ENCODE results near the gene RMI1. TPM values are rescaled to one million over a fixed set of nuclear protein-coding genes. Genes with fewer than 3 reads are reported as not detected.

The RMI1 gene
- total and polyA plus RNA-seq, 10 of the 15 experiments (the other 5 are each of a cell fraction or from before 2014, with no cell fraction given), result 3.6 to 34.1 (median 16.1) TPM

- TF ChIP-seq EED (IDR thresholded peaks at IDR 0.05; ENCODE audit: low read depth), result peak; percentile 36; the same call in 1 of the 2 replicates
- TF ChIP-seq, protein P1, sequence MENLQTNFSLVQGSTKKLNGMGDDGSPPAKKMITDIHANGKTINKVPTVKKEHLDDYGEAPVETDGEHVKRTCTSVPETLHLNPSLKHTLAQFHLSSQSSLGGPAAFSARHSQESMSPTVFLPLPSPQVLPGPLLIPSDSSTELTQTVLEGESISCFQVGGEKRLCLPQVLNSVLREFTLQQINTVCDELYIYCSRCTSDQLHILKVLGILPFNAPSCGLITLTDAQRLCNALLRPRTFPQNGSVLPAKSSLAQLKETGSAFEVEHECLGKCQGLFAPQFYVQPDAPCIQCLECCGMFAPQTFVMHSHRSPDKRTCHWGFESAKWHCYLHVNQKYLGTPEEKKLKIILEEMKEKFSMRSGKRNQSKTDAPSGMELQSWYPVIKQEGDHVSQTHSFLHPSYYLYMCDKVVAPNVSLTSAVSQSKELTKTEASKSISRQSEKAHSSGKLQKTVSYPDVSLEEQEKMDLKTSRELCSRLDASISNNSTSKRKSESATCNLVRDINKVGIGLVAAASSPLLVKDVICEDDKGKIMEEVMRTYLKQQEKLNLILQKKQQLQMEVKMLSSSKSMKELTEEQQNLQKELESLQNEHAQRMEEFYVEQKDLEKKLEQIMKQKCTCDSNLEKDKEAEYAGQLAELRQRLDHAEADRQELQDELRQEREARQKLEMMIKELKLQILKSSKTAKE (IDR thresholded peaks at IDR 0.05; ENCODE audit: low read depth, poor library complexity, severe bottlenecking), result no peak
- 0 out of 4 replicates have a peak, but pooled peaks of 1 of the 2 experiments have one; percentile 0 for TF ChIP-seq BHLHE40 (IDR thresholded peaks at IDR 0.05; ENCODE audit: borderline replicate concordance in 1 of 2, low read depth in 2 of 2, low read length in 1 of 2)
- peak; percentile 76 for TF ChIP-seq GABPA (IDR thresholded peaks at IDR 0.05; ENCODE audit: low read depth)
- TF ChIP-seq NBN (IDR thresholded peaks at IDR 0.05), result peak; percentile 15; the same call in 1 of the 2 replicates
- TF ChIP-seq, protein P2, sequence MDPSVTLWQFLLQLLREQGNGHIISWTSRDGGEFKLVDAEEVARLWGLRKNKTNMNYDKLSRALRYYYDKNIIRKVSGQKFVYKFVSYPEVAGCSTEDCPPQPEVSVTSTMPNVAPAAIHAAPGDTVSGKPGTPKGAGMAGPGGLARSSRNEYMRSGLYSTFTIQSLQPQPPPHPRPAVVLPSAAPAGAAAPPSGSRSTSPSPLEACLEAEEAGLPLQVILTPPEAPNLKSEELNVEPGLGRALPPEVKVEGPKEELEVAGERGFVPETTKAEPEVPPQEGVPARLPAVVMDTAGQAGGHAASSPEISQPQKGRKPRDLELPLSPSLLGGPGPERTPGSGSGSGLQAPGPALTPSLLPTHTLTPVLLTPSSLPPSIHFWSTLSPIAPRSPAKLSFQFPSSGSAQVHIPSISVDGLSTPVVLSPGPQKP (IDR thresholded peaks at IDR 0.05; ENCODE audit: low read depth, low read length), result peak; percentile 73; the same call in 1 of the 2 replicates
- no peak for TF ChIP-seq SIN3A (IDR thresholded peaks at IDR 0.05; ENCODE audit: low read depth, low read length)
- TF ChIP-seq POLR2A (IDR thresholded peaks at IDR 0.05; ENCODE audit: low read depth, low read length), result peak; percentile 77
- no peak for TF ChIP-seq TARDBP (IDR thresholded peaks at IDR 0.05; ENCODE audit: borderline replicate concordance)
- TF ChIP-seq ZNF24 (IDR thresholded peaks at IDR 0.05), result no peak
- TF ChIP-seq LARP7 (IDR thresholded peaks at IDR 0.05), result no peak; the same call in 1 of the 2 replicates
- TF ChIP-seq STAT3 (IDR thresholded peaks at IDR 0.05; ENCODE audit: low read depth, low read length), result no peak
- no peak for TF ChIP-seq TBL1XR1 (IDR thresholded peaks at IDR 0.05; ENCODE audit: low read depth, low read length)
- TF ChIP-seq JUNB (IDR thresholded peaks at IDR 0.05), result no peak
- TF ChIP-seq, protein P3, sequence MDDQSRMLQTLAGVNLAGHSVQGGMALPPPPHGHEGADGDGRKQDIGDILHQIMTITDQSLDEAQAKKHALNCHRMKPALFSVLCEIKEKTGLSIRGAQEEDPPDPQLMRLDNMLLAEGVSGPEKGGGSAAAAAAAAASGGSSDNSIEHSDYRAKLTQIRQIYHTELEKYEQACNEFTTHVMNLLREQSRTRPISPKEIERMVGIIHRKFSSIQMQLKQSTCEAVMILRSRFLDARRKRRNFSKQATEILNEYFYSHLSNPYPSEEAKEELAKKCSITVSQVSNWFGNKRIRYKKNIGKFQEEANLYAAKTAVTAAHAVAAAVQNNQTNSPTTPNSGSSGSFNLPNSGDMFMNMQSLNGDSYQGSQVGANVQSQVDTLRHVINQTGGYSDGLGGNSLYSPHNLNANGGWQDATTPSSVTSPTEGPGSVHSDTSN (IDR thresholded peaks at IDR 0.05; ENCODE audit: insufficient replicate concordance, low read depth, low read length), result no peak
- no peak for TF ChIP-seq HDGF (IDR thresholded peaks at IDR 0.05)
- no peak for TF ChIP-seq SMARCA5 (IDR thresholded peaks at IDR 0.05)
- peak in 1 of 2 experiments; percentile 25; a peak in 1 of 3 replicates for TF ChIP-seq EGR1 (IDR thresholded peaks at IDR 0.05; ENCODE audit: borderline replicate concordance in 1 of 2, low read depth in 2 of 2, low read length in 2 of 2)
- peak; percentile 4; the same call in 1 of the 2 replicates for TF ChIP-seq BACH1 (IDR thresholded peaks at IDR 0.05; ENCODE audit: borderline replicate concordance)
- TF ChIP-seq HSF1 (IDR thresholded peaks at IDR 0.05; ENCODE audit: low read depth, low read length), result no peak
- no peak for TF ChIP-seq EP300 (IDR thresholded peaks at IDR 0.05; ENCODE audit: borderline replicate concordance in 1 of 2, control insufficient read depth in 1 of 2, low read depth in 2 of 2, low read length in 2 of 2)
- TF ChIP-seq JUND (IDR thresholded peaks at IDR 0.05; ENCODE audit: low read depth, low read length), result no peak
- TF ChIP-seq MLLT1 (IDR thresholded peaks at IDR 0.05), result peak; percentile 60; the same call in 1 of the 2 replicates
- TF ChIP-seq CHD4 (IDR thresholded peaks at IDR 0.05), result no peak
Observed at GRCh38 chr9:83956436-83957247, 24.0 kb upstream of the RMI1 start (continued).
